ENCODE data around the gene CHDH. TPM values are rescaled to one million over a fixed set of nuclear protein-coding genes. Genes with fewer than 3 reads are reported as not detected.

Gene CHDH
- total RNA-seq, 6 experiments from 2014 or later: 25.0 to 49.1 (median 39.4) TPM

- ATAC-seq (peak; percentile 28 to 41 (median 36)), DNase-seq (peak; percentile 77 to 85 (median 82))
- Histone ChIP-seq H3K4me3 (no peak overlapping the region), H3K27ac (peak overlapping the region; percentile 97 to 100 (median 99)), H3K9me3 (no peaks in the 10 kb centered on the region), H3K27me3 (no peaks in the 10 kb centered on the region), H3K4me1 (peaks cover 0 to 28% (median 13%) of the 10 kb centered on the region in 4 donors), H3K36me3 (peaks cover 0 to 22% (median 13%) of the 10 kb centered on the region in 4 donors)
- 29% methylated on average over 5 of the region's 5 CpGs for WGBS (ENCODE audit: insufficient coverage, low coverage, low lambda C conversion rate, missing lambda C conversion rate)
- intact Hi-C loops (cut with DNase I): no loop called here
- TF ChIP-seq POLR2A (IDR thresholded peaks at IDR 0.05): peak; percentile 32
- TF ChIP-seq, protein P1, sequence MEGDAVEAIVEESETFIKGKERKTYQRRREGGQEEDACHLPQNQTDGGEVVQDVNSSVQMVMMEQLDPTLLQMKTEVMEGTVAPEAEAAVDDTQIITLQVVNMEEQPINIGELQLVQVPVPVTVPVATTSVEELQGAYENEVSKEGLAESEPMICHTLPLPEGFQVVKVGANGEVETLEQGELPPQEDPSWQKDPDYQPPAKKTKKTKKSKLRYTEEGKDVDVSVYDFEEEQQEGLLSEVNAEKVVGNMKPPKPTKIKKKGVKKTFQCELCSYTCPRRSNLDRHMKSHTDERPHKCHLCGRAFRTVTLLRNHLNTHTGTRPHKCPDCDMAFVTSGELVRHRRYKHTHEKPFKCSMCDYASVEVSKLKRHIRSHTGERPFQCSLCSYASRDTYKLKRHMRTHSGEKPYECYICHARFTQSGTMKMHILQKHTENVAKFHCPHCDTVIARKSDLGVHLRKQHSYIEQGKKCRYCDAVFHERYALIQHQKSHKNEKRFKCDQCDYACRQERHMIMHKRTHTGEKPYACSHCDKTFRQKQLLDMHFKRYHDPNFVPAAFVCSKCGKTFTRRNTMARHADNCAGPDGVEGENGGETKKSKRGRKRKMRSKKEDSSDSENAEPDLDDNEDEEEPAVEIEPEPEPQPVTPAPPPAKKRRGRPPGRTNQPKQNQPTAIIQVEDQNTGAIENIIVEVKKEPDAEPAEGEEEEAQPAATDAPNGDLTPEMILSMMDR (IDR thresholded peaks at IDR 0.05): peak; percentile 22 to 42 (median 30)
These were observed 4.9 kb downstream of the CHDH start for GRCh38 chr3:53841296-53841695.

DNA sequence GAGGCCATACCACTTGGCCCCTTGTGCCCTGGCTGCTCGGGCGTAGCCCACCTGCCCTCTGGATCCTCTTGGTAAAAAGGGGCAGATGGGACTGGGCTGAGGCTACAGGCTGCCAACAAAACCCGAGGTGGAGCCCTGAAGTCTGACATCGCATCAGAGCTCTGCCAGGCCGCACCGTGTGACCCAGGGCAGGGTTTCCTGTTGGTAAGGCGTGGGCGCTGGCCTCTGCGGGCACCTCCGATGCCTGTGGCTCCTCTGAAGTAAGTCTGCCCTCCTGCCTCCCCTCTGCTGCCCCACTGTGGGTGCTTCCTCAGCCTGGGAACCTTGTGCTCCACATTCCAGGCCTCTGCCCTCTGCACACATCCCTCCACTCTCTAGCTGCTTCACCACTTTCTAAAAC is 8.9 kb downstream of the CHDH start:
- no peaks in the 10 kb centered on the region for H3K9me3 ChIP-seq
- peaks cover 0 to 27% (median 5%) of the 10 kb centered on the region in 4 donors for H3K4me1 ChIP-seq
- DNase-seq (no peak), ATAC-seq (no peak)
- H3K27ac ChIP-seq: no peak overlapping the region
- intact Hi-C loops (cut with DNase I): no loop called here
- H3K36me3 ChIP-seq: peaks cover 0 to 32% (median 13%) of the 10 kb centered on the region in 4 donors
- no peak overlapping the region for H3K4me3 ChIP-seq
- H3K27me3 ChIP-seq: no peaks in the 10 kb centered on the region
- TF ChIP-seq POLR2A (IDR thresholded peaks at IDR 0.05): no peak
- TF ChIP-seq, protein P1 (IDR thresholded peaks at IDR 0.05): no peak
- no CpG with 5 or more reads among the region's 10 CpGs for WGBS (ENCODE audit: insufficient coverage, low coverage, low lambda C conversion rate, missing lambda C conversion rate)

GRCh38 chr3:53836084-53836872 is 9.9 kb downstream of the CHDH start:
- DNase-seq (no peak), ATAC-seq (no peak)
- peaks cover 0 to 33% (median 14%) of the 10 kb centered on the region in 4 donors for H3K36me3 ChIP-seq
- no peaks in the 10 kb centered on the region for H3K27me3 ChIP-seq
- H3K4me1 ChIP-seq: peaks cover 0 to 17% (median under 1%) of the 10 kb centered on the region in 4 donors
- WGBS (ENCODE audit: insufficient coverage, low coverage, low lambda C conversion rate, missing lambda C conversion rate): 92% methylated on average over 3 of the region's 9 CpGs
- no peak for TF ChIP-seq POLR2A (IDR thresholded peaks at IDR 0.05)
- TF ChIP-seq, protein P1 (IDR thresholded peaks at IDR 0.05): no peak
- peak overlapping the region in 1 of 3 donors; percentile 44 for H3K27ac ChIP-seq
- intact Hi-C loops (cut with DNase I): no loop called here
- no peak overlapping the region for H3K4me3 ChIP-seq
- no peaks in the 10 kb centered on the region for H3K9me3 ChIP-seq

- no peaks in the 10 kb centered on the region for H3K27me3 ChIP-seq
- peak overlapping the region in 1 of 3 donors; percentile 44 for H3K27ac ChIP-seq
- peak; percentile 4 to 79 (median 26) for ATAC-seq
- H3K36me3 ChIP-seq: peaks cover 0 to 33% (median 16%) of the 10 kb centered on the region in 4 donors
- H3K9me3 ChIP-seq: no peaks in the 10 kb centered on the region
- TF ChIP-seq, protein P1 (IDR thresholded peaks at IDR 0.05): no peak
- TF ChIP-seq POLR2A (IDR thresholded peaks at IDR 0.05): no peak
- intact Hi-C loops (cut with DNase I): no loop called here
- WGBS (ENCODE audit: insufficient coverage, low coverage, low lambda C conversion rate, missing lambda C conversion rate): no CpG with 5 or more reads among the region's 1 CpG
- H3K4me3 ChIP-seq: no peak overlapping the region
- H3K4me1 ChIP-seq: peaks cover 0 to 17% (median 0%) of the 10 kb centered on the region in 4 donors
- no peak for DNase-seq
These were observed 11.0 kb downstream of the CHDH start for GRCh38 chr3:53835257-53835656.

Data from right lobe of liver (tissue), 6 donors.